ENCODE measurements around the gene IFIT1B.

DNA sequence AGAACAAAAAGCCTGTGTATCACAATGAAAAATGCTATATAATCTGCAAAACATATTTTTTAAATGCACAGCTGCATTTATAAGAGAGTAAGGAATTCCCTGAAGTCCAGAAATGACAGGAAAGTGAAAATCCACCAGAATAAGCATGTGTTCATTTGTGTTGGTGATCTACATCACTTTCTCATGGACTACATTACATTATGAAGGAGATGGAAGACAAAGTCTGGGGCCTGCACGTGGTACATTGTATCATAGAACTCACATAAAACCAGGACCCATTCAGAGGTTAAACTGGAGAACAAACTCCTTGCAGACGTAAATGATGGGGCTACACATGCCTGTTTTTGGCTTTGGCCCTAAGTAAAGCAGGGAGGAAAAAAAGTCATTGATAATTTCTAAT, 33.7 kb upstream of the IFIT1B start:
- TF ChIP-seq, protein P1, sequence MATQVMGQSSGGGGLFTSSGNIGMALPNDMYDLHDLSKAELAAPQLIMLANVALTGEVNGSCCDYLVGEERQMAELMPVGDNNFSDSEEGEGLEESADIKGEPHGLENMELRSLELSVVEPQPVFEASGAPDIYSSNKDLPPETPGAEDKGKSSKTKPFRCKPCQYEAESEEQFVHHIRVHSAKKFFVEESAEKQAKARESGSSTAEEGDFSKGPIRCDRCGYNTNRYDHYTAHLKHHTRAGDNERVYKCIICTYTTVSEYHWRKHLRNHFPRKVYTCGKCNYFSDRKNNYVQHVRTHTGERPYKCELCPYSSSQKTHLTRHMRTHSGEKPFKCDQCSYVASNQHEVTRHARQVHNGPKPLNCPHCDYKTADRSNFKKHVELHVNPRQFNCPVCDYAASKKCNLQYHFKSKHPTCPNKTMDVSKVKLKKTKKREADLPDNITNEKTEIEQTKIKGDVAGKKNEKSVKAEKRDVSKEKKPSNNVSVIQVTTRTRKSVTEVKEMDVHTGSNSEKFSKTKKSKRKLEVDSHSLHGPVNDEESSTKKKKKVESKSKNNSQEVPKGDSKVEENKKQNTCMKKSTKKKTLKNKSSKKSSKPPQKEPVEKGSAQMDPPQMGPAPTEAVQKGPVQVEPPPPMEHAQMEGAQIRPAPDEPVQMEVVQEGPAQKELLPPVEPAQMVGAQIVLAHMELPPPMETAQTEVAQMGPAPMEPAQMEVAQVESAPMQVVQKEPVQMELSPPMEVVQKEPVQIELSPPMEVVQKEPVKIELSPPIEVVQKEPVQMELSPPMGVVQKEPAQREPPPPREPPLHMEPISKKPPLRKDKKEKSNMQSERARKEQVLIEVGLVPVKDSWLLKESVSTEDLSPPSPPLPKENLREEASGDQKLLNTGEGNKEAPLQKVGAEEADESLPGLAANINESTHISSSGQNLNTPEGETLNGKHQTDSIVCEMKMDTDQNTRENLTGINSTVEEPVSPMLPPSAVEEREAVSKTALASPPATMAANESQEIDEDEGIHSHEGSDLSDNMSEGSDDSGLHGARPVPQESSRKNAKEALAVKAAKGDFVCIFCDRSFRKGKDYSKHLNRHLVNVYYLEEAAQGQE (IDR thresholded peaks at IDR 0.05; ENCODE audit: insufficient read depth in 1 of 2, low read depth in 2 of 2, low read length in 2 of 2): no peak
- TF ChIP-seq POLR2AphosphoS5 (IDR thresholded peaks at IDR 0.05; ENCODE audit: low read depth, low read length) (no peak), SIN3A (IDR thresholded peaks at IDR 0.05; ENCODE audit: borderline replicate concordance, insufficient read depth, low read length) (no peak), TAF1 (IDR thresholded peaks at IDR 0.05; ENCODE audit: borderline replicate concordance, insufficient read depth, low read length) (no peak), FOXP2 (optimal IDR thresholded peaks at IDR 0.05; ENCODE audit: borderline replicate concordance, extremely low read depth, extremely low read length, insufficient read depth) (no peak)

Measured in PFSK-1 (cell line).